H1 (cell line): ENCODE results near the gene AVP. TPM values are rescaled to one million over a fixed set of nuclear protein-coding genes. Genes with fewer than 3 reads are reported as not detected.

Experiments used
- BRCA1 ChIP-seq: IDR thresholded peaks from 2 replicates; pipeline ENCODE4 v1.6.1; 2012; ENCODE audit warnings: low read depth, low read length, improper control_type of control experiment
- RFX5 ChIP-seq: IDR thresholded peaks from 2 replicates; pipeline ENCODE4 v1.6.1; 2011; ENCODE audit warnings: low read depth, low read length, improper control_type of control experiment, borderline replicate concordance
- polyA plus RNA-seq, 7 experiments: library from polyadenylated mRNA; depleted of rRNA in 3 of 7; stranded (reverse) in 5 of 7; unstranded in 2 of 7; fragments of >200 nt in 5 of 7; fragments of 200-250 nt in 2 of 7; gene quantifications; 1 replicate in 5 of 7; 2 replicates in 1 of 7; 4 replicates in 1 of 7; pipeline versions ENCODE4 v1.2.1 to v1.2.3, GENCODE V29; 2011 to 2013; ENCODE audit warnings: missing spikeins in 2 of 7, mixed read lengths in 2 of 7
- total RNA-seq: library from RNA; stranded (reverse); fragmentation: NEBNext Ultra II Directional; extraction: Animal tissue kit (Norgen Biotek cat#: 25700); gene quantifications from 2 replicates; pipeline ENCODE4 v1.2.1, GENCODE V29; 2021

AVP gene
- total and polyA plus RNA-seq, 2 of the 8 experiments (the other 6 are each of a cell fraction or from before 2014, with no cell fraction given) = 0.18 TPM; not detected in 1

GRCh38 chr20:3133155-3133554 is 48.6 kb upstream of the AVP start (continued):
- TF ChIP-seq BRCA1 (no peak), RFX5 (no peak)
- TF ChIP-seq, all 59 proteins: peak for 0
